DND-41 (cell line): Measurements from ENCODE around the gene HUNK.

Experiments used
- CTCF ChIP-seq: IDR thresholded peaks from 2 replicates; pipeline ENCODE4 v1.5.1; 2012; ENCODE audit warnings: borderline replicate concordance, low read length, moderate library complexity, mild to moderate bottlenecking; ENCODE audit not compliant: poor library complexity, severe bottlenecking; ENCODE audit errors: extremely low read depth
- EZH2 ChIP-seq: IDR thresholded peaks from 3 replicates; pipeline ENCODE4 v1.6.1; 2012; ENCODE audit warnings: borderline replicate concordance, low read depth, mild to moderate bottlenecking, moderate library complexity, low read length, inconsistent platforms; ENCODE audit not compliant: severe bottlenecking

GRCh38 chr21:32008714-32009113 lies 135.9 kb downstream of the HUNK start:
- TF ChIP-seq CTCF (no peak), EZH2 (no peak)
